HG02973 (cell line): ENCODE data around the gene FGF8.

Experiments
- ATAC-seq: cut with Tn5 transposase; IDR thresholded peaks from one replicate; pipeline ENCODE4 v1.9.1; 2021; ENCODE audit warnings: moderate library complexity; ENCODE audit not compliant: unreplicated experiment

Gene FGF8

GRCh38 chr10:101744267-101744666, 31.6 kb downstream of the FGF8 start:
- no peak for ATAC-seq

GRCh38 chr10:101741938-101742337, 34.0 kb downstream of the FGF8 start:
- ATAC-seq, result no peak

- ATAC-seq, result no peak
These were observed 39.2 kb downstream of the FGF8 start for GRCh38 chr10:101736666-101737065.

GRCh38 chr10:101732096-101732495, 43.8 kb downstream of the FGF8 start:
- no peak for ATAC-seq

GRCh38 chr10:101726115-101726387, 49.9 kb downstream of the FGF8 start:
- ATAC-seq, result no peak

GRCh38 chr10:101725296-101726114, 50.4 kb downstream of the FGF8 start:
- no peak for ATAC-seq

- ATAC-seq, result no peak
These were observed 51.5 kb downstream of the FGF8 start for GRCh38 chr10:101724446-101724845.

GRCh38 chr10:101723176-101723575, 52.7 kb downstream of the FGF8 start:
- no peak for ATAC-seq

- no peak for ATAC-seq
These were observed 54.1 kb downstream of the FGF8 start for GRCh38 chr10:101721806-101722205.

GRCh38 chr10:101720606-101721230, 55.2 kb downstream of the FGF8 start:
- ATAC-seq, result no peak
